ENCODE measurements around the gene TOP3B. TPM values are rescaled to one million over a fixed set of nuclear protein-coding genes. Genes with fewer than 3 reads are reported as not detected.
"Not testable (repeated sequence)": the region's sequence is repeated elsewhere in the genome, so short reads cannot be mapped to it uniquely, and the experiment has no call there.

Gene TOP3B
- polyA plus RNA-seq, 1 experiment = 12.8 TPM

DNA sequence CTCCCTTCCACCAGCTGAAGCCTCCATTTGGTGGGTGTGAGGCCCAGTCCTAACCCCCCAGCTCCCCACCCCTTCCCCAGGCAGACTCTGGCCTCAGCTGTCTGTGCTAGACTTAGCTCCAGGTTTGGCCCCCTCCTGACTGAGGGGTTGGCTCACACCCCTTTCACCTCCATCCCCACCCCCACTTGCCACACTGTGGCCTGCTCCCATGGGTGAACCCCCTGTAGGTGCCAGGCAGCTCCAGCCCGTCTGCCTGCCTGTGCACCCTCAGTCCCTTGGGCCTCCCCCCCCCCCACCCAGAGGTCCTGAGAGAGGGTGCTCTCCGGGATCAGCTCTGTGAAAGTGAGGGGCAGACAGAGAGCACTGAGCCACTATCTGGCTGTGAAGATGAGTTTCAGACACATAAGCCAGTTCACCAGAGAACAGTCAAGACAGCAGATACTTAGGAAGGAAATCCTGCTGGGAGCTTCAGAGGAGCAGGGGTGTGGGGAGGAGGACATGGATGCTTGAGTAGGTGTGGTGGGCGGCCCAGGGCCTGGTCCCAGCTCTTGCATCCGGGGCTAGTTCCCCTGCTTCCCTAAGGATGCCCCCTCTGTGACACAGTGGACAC, 66.2 kb downstream of the TOP3B start:
- CTCF ChIA-PET = interaction anchor here (3.7 kb wide), 1 partner anchor 21 kb away, joined by 18 read pairs; no protein-coding TSS in a partner anchor
- Histone ChIP-seq H3K36me3 (ENCODE audit: control insufficient read depth, insufficient read depth, low read length) (no peaks in the 10 kb centered on the region; the same call in 1 of the 2 replicates), H3K4me3 (ENCODE audit: low read depth, low read length) (no peak overlapping the region), H3K27me3 (ENCODE audit: control insufficient read depth, insufficient read depth, low read length) (no peaks in the 10 kb centered on the region)
- TF ChIP-seq, protein P1, sequence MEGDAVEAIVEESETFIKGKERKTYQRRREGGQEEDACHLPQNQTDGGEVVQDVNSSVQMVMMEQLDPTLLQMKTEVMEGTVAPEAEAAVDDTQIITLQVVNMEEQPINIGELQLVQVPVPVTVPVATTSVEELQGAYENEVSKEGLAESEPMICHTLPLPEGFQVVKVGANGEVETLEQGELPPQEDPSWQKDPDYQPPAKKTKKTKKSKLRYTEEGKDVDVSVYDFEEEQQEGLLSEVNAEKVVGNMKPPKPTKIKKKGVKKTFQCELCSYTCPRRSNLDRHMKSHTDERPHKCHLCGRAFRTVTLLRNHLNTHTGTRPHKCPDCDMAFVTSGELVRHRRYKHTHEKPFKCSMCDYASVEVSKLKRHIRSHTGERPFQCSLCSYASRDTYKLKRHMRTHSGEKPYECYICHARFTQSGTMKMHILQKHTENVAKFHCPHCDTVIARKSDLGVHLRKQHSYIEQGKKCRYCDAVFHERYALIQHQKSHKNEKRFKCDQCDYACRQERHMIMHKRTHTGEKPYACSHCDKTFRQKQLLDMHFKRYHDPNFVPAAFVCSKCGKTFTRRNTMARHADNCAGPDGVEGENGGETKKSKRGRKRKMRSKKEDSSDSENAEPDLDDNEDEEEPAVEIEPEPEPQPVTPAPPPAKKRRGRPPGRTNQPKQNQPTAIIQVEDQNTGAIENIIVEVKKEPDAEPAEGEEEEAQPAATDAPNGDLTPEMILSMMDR (IDR thresholded peaks at IDR 0.05; ENCODE audit: insufficient read depth, low read depth, low read length) = no peak
- no peak for DNase-seq (ENCODE audit: low read depth)
- POLR2A ChIA-PET = no interaction called here

DNA sequence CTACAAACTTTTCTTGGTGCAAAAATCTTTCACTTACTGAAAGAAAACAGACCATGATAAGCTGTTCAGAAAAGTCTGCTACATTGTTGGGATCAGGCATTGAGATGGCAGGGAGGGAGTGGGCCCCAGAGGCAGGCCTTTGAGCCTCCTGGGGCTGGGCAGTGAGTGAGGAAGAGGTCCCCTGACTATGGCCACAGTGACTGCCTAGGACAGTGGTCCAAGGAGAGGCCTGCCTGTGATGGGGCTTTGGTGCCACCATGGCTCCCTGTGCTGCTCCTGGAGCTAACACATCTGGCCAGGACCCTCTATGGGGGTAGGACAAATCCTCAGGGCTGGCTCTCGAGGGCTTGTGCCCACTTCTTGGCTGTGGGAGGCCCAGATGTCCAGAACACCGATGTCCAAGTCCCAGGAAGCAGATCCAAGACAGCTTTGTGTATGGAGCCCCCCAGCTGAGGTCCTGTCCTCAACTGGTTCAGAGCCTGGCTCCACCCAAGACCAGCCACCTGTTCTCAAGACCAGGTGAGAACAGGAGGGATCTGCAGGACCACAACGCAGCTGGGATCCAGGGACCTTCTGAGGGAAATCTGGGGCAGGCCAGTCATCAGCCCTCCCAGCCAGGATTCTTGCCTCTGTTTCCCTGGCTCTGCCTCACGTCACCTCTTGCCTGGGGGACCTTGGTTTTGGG, 66.8 kb downstream of the TOP3B start:
- DNase-seq (ENCODE audit: low read depth) = no peak
- CTCF ChIA-PET = interaction anchor here (3.7 kb wide), 1 partner anchor 22 kb away, joined by 18 read pairs; no protein-coding TSS in a partner anchor
- H3K4me3 ChIP-seq (ENCODE audit: low read depth, low read length) = no peak overlapping the region
- POLR2A ChIA-PET = no interaction called here
- TF ChIP-seq, protein P1 (IDR thresholded peaks at IDR 0.05; ENCODE audit: insufficient read depth, low read depth, low read length) = no peak
- no peaks in the 10 kb centered on the region for H3K27me3 ChIP-seq (ENCODE audit: control insufficient read depth, insufficient read depth, low read length)
- no peaks in the 10 kb centered on the region; the same call in 1 of the 2 replicates for H3K36me3 ChIP-seq (ENCODE audit: control insufficient read depth, insufficient read depth, low read length)

DNA sequence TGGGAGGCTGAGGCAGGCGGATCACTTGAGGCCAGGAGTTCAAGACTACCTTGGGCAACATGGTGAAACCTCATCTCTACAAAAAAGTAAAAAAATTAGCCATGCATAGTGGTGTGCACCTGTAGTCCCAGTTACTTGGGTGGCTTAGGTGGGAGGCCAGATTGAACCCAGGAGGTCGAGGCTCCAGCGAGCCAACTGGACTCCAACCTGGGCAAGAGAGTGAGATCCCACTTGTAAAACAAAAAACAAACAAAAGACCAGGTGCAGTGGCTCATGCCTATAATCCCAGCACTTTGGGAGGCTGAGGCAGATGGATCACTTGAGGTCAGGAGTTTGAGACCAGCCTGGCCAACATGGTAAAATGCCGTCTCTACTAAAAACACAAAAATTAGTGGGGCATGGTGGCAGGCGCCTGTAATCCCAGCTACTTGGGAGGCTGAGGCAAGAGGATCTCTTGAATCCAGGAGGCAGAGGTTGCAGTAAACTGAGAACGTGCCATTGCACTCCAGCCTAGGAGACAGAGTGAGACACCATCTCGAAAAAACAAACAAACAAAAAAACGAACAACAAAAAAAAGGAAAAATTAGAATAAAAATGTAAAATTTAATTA, 68.4 kb downstream of the TOP3B start:
- H3K4me3 ChIP-seq (ENCODE audit: low read depth, low read length); DNase-seq (ENCODE audit: low read depth); H3K36me3 ChIP-seq (ENCODE audit: control insufficient read depth, insufficient read depth, low read length); H3K27me3 ChIP-seq (ENCODE audit: control insufficient read depth, insufficient read depth, low read length); POLR2A ChIA-PET: not testable (repeated sequence)
- CTCF ChIA-PET = interaction anchor here (2.2 kb wide), 1 partner anchor 24 kb away, joined by 7 read pairs; no protein-coding TSS in a partner anchor

DNA sequence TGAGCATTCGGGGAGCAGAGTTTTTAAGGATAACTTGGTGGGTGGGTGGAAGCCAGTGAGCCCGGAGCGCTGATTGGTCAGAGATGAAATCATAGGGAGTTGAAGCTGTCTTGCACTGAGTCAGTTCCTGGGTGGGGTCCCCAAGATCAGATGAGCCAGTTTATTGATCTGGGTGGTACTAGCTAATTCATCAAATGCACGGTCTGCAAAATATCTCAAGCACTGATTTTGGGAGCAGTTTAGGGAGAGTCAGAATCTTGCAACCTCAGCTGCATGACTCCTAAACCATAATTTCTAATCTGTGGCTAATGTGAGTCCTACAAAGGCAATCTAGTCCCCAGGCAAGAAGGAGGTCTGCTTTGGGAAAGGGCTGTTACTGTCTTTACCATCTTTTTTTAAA, 72.2 kb downstream of the TOP3B start:
- DNase-seq (ENCODE audit: low read depth); POLR2A ChIA-PET: not testable (repeated sequence)
- CTCF ChIA-PET = interaction anchor here (0.9 to 1.2 kb wide), 2 partner anchors 14 to 21 kb away, joined by 3 to 4 read pairs; no protein-coding TSS in a partner anchor

DNA sequence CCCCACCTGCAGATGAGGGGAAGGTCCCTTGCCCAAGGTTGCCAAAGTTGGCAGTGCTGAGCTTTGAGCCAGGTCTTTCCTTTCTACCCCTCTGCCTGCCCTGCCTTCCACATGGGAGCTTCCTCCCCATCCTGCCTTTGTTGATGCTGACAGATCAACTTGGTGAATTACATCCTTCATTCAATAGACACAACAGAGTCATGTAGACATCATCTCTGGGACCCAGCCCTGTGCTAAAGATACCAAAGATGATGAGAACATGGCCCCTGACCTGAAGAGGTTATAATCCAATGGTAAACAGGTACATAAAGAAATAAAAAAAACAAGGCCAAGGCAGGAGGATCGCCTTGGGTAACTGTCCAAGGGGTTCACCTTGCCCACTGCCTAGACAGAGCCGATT, 72.7 kb downstream of the TOP3B start:
- Histone ChIP-seq H3K36me3 (ENCODE audit: control insufficient read depth, insufficient read depth, low read length) (no peaks in the 10 kb centered on the region), H3K4me3 (ENCODE audit: low read depth, low read length) (no peak overlapping the region), H3K27me3 (ENCODE audit: control insufficient read depth, insufficient read depth, low read length) (no peaks in the 10 kb centered on the region)
- TF ChIP-seq, protein P1 (IDR thresholded peaks at IDR 0.05; ENCODE audit: insufficient read depth, low read depth, low read length) = no peak
- POLR2A ChIA-PET = no interaction called here
- no peak for DNase-seq (ENCODE audit: low read depth)
- CTCF ChIA-PET = interaction anchor here (0.9 kb wide), 1 partner anchor 20 kb away, joined by 3 read pairs; no protein-coding TSS in a partner anchor

More for the DNA sequence above, 72.2 kb downstream of the TOP3B start:
- not testable (repeated sequence) for H3K27me3 ChIP-seq (ENCODE audit: control insufficient read depth, insufficient read depth, low read length); H3K4me3 ChIP-seq (ENCODE audit: low read depth, low read length); H3K36me3 ChIP-seq (ENCODE audit: control insufficient read depth, insufficient read depth, low read length)

All from BJ (cell line).